IMR-90 (cell line): Measurements from ENCODE around the gene ZNF385B. TPM values are rescaled to one million over a fixed set of nuclear protein-coding genes. Genes with fewer than 3 reads are reported as not detected.

Source experiments
- ATAC-seq: fragments of 200-7000 bp; cut with Tn5 transposase; 2 replicates; pipeline ENCODE4 v1.9.1; 2020; ENCODE audit warnings: low read depth, mild to moderate bottlenecking, moderate library complexity
- BruUV-seq: library from RNA; stranded (reverse); fragments of 400-500 nt; replicated peaks from 2 replicates; lab custom pipeline; 2021; lab: Mats Ljungman, UMichigan
- CTCF ChIA-PET: fragments of 300-600 bp; formaldehyde crosslinking; extraction: SDS; loops from one replicate; lab custom pipeline; 2021; ENCODE audit warnings: antibody characterized with exemption; lab: Yijun Ruan, JAX
- POLR2A ChIA-PET: fragments of 300-600 bp; sonication (Branson Sonifier 250); formaldehyde crosslinking; loops from one replicate; lab custom pipeline; 2022; ENCODE audit warnings: antibody characterized with exemption; ENCODE audit not compliant: unreplicated experiment; lab: Charles Lee
- DNase-seq: peaks from one replicate; pipeline ENCODE4 v3.0.0; 2013
- H2AFZ ChIP-seq: replicated peaks from 2 replicates; pipeline ENCODE3; 2013; ENCODE audit warnings: low read length, mild to moderate bottlenecking; ENCODE audit not compliant: poor library complexity
- H2AK5ac ChIP-seq: 2 replicates; pipeline ENCODE4 v1.6.1; 2013; ENCODE audit warnings: low read depth, low read length, inconsistent platforms
- H2AK9ac ChIP-seq: replicated peaks from 2 replicates; pipeline ENCODE3; 2013; ENCODE audit warnings: mild to moderate bottlenecking, low read depth, low read length, moderate library complexity; ENCODE audit not compliant: poor library complexity
- H2BK120ac ChIP-seq: 2 replicates; pipeline ENCODE4 v1.6.1; 2013; ENCODE audit warnings: low read depth, low read length, inconsistent platforms
- H2BK15ac ChIP-seq: 3 replicates; pipeline ENCODE4 v1.6.1; 2013; ENCODE audit warnings: low read depth, low read length, inconsistent platforms
- H2BK20ac ChIP-seq: 2 replicates; pipeline ENCODE4 v1.6.1; 2013; ENCODE audit warnings: low read depth, mild to moderate bottlenecking, inconsistent platforms, low read length, moderate library complexity
- H2BK5ac ChIP-seq: 2 replicates; pipeline ENCODE4 v1.6.1; 2013; ENCODE audit warnings: mild to moderate bottlenecking, low read depth, low read length, inconsistent platforms; ENCODE audit not compliant: poor library complexity, severe bottlenecking
- H3K14ac ChIP-seq: replicated peaks from 2 replicates; pipeline ENCODE4 v1.6.1; 2013; ENCODE audit warnings: low read depth, low read length, inconsistent platforms
- H3K18ac ChIP-seq: 2 replicates; pipeline ENCODE4 v1.6.1; 2013; ENCODE audit warnings: low read depth, low read length, control low read depth
- H3K23ac ChIP-seq: 2 replicates; pipeline ENCODE4 v1.6.1; 2013; ENCODE audit warnings: low read depth, low read length, inconsistent platforms
- H3K27ac ChIP-seq: 2 replicates; pipeline ENCODE4 v1.5.1; 2013; ENCODE audit warnings: mild to moderate bottlenecking, control low read depth, low read length; ENCODE audit not compliant: insufficient read depth
- H3K27me3 ChIP-seq: 2 replicates; pipeline ENCODE4 v1.6.1; 2013; ENCODE audit warnings: low read length; ENCODE audit not compliant: control insufficient read depth, insufficient read depth
- H3K36me3 ChIP-seq: 2 replicates; pipeline ENCODE4 v1.6.1; 2013; ENCODE audit warnings: low read length, mixed read lengths; ENCODE audit not compliant: control insufficient read depth, insufficient read depth
- H3K4ac ChIP-seq: 2 replicates; pipeline ENCODE4 v1.6.1; 2013; ENCODE audit warnings: low read depth, low read length, inconsistent platforms
- H3K4me1 ChIP-seq: 2 replicates; pipeline ENCODE4 v1.6.1; 2013; ENCODE audit warnings: low read length, mixed read lengths; ENCODE audit not compliant: control insufficient read depth, insufficient read depth
- H3K4me2 ChIP-seq: 2 replicates; pipeline ENCODE4 v1.6.1; 2013; ENCODE audit warnings: low read depth, mild to moderate bottlenecking, control low read depth, low read length, moderate library complexity
- H3K4me3 ChIP-seq: 2 replicates; pipeline ENCODE4 v1.5.1; 2013; ENCODE audit warnings: low read depth, mild to moderate bottlenecking, control low read depth, low read length, moderate library complexity; ENCODE audit not compliant: insufficient read depth
- H3K56ac ChIP-seq: 2 replicates; pipeline ENCODE4 v1.6.1; 2013; ENCODE audit warnings: low read length, inconsistent platforms; ENCODE audit not compliant: insufficient read depth; ENCODE audit errors: extremely low read depth
- H3K79me1 ChIP-seq, 2 experiments: 2 replicates each; pipeline ENCODE4 v1.6.1; 2013; ENCODE audit warnings: low read length in 2 of 2, inconsistent platforms in 1 of 2, low read depth in 1 of 2
- H3K9ac ChIP-seq: 2 replicates; pipeline ENCODE4 v1.6.1; 2013; ENCODE audit warnings: low read depth, low read length, control low read depth
- H3K9me1 ChIP-seq: 2 replicates; pipeline ENCODE4 v1.6.1; 2013; ENCODE audit warnings: low read length, inconsistent platforms; ENCODE audit not compliant: insufficient read depth
- H3K9me3 ChIP-seq: 2 replicates; pipeline ENCODE4 v1.6.1; 2013; ENCODE audit warnings: low read length; ENCODE audit not compliant: control insufficient read depth, insufficient read depth
- H4K20me1 ChIP-seq: 2 replicates; pipeline ENCODE4 v1.6.1; 2013; ENCODE audit warnings: low read length, inconsistent platforms; ENCODE audit not compliant: insufficient read depth
- H4K5ac ChIP-seq: 2 replicates; pipeline ENCODE4 v1.6.1; 2013; ENCODE audit warnings: mild to moderate bottlenecking, low read depth, low read length, control low read depth
- H4K8ac ChIP-seq, 2 experiments: 2 replicates each; pipeline ENCODE4 v1.6.1; 2013; ENCODE audit warnings: low read depth in 2 of 2, low read length in 2 of 2, control low read depth in 1 of 2, inconsistent platforms in 1 of 2
- H4K91ac ChIP-seq: 2 replicates; pipeline ENCODE4 v1.6.1; 2013; ENCODE audit warnings: low read depth, low read length, inconsistent platforms; ENCODE audit not compliant: insufficient read depth
- CEBPB ChIP-seq: IDR thresholded peaks from 2 replicates; pipeline ENCODE4 v1.6.1; 2012; ENCODE audit warnings: low read depth, low read length, improper control_type of control experiment
- CTCF ChIP-seq: conservative IDR thresholded peaks from 2 replicates; pipeline ENCODE4 v1.5.1; 2012; ENCODE audit warnings: mild to moderate bottlenecking, low read depth, low read length, improper control_type of control experiment
- FOS ChIP-seq: fragments of 150-350 bp; IDR thresholded peaks from 2 replicates; pipeline ENCODE4 v1.6.1; 2016; ENCODE audit warnings: low read depth, low read length
- MAFK ChIP-seq: IDR thresholded peaks from 2 replicates; pipeline ENCODE4 v1.6.1; 2012; ENCODE audit warnings: low read depth, low read length, improper control_type of control experiment
- POLR2A ChIP-seq: IDR thresholded peaks from 2 replicates; pipeline ENCODE4 v1.6.1; 2012; ENCODE audit warnings: mild to moderate bottlenecking, low read depth, low read length
- RCOR1 ChIP-seq: IDR thresholded peaks from 2 replicates; pipeline ENCODE4 v1.6.1; 2012; ENCODE audit warnings: mild to moderate bottlenecking, low read length, improper control_type of control experiment; ENCODE audit not compliant: insufficient replicate concordance
- RFX5 ChIP-seq: IDR thresholded peaks from 2 replicates; pipeline ENCODE4 v1.8.0; 2012; ENCODE audit warnings: low read depth, mild to moderate bottlenecking, low read length, moderate library complexity
- SMC3 ChIP-seq: fragments of 150-350 bp; IDR thresholded peaks from 2 replicates; pipeline ENCODE4 v1.6.1; 2016; ENCODE audit warnings: low read depth, mild to moderate bottlenecking, antibody characterized with exemption, low read length, moderate library complexity
- USF2 ChIP-seq: fragments of 150-350 bp; IDR thresholded peaks from 2 replicates; pipeline ENCODE4 v1.6.1; 2017; ENCODE audit warnings: mild to moderate bottlenecking, antibody characterized with exemption, low read length, low read depth
- WGBS, 2 experiments: methylation state at CpG; one replicate each; pipeline versions ENCODE4 v1.1.5 to v1.1.7; 2013; ENCODE audit warnings: missing lambda C conversion rate in 2 of 2; ENCODE audit not compliant: insufficient read length in 1 of 2; ENCODE audit errors: extremely low coverage in 2 of 2; 5-methylcytosine and 5-hydroxymethylcytosine counted together
- dilution Hi-C: fragments of 300-500 bp; cut with HindIII; formaldehyde crosslinking; loops from one replicate; pipeline ENCODE4 v1.14.3; 2018; ENCODE audit warnings: low sequenced_read_pairs; ENCODE audit not compliant: unreplicated experiment
- in situ Hi-C: fragments of 300-500 bp; cut with MboI; formaldehyde crosslinking; loops from 3 replicates; pipeline ENCODE4 v1.14.3; 2019; ENCODE audit warnings: low sequenced_read_pairs, inconsistent platforms, mixed read lengths
- intact Hi-C: fragments of 100-400 bp; cut with micrococcal nuclease; formaldehyde crosslinking; loops from 2 replicates; pipeline ENCODE4 v1.10.0; 2022
- polyA plus RNA-seq, 3 experiments: library from polyadenylated mRNA; depleted of rRNA; stranded (reverse); fragments of >200 nt; gene quantifications; 2 replicates each; pipeline ENCODE4 v1.2.3, GENCODE V29; 2012; ENCODE audit warnings: low replicate concordance in 1 of 3
- total RNA-seq: library from RNA; depleted of rRNA; stranded (reverse); fragments of >200 nt; gene quantifications from 2 replicates; pipeline ENCODE4 v1.2.3, GENCODE V29; 2012

The ZNF385B gene
- total and polyA plus RNA-seq, 2 of the 4 experiments (the other 2 are of a cell fraction) = not detected

- H4K5ac ChIP-seq = no peak overlapping the region
- no peak overlapping the region for H2BK5ac ChIP-seq
- DNase-seq (no peak), ATAC-seq (no peak)
- H3K56ac ChIP-seq = no peak overlapping the region
- no peak overlapping the region for H2BK20ac ChIP-seq
- no peak overlapping the region for H2BK15ac ChIP-seq
- dilution Hi-C loops = no loop called here
- H3K27me3 ChIP-seq = peaks cover 41% of the 10 kb centered on the region
- CTCF ChIA-PET = no interaction called here
- intact Hi-C loops = no loop called here
- H3K9me1 ChIP-seq = no peaks in the 10 kb centered on the region
- H3K9ac ChIP-seq = no peak overlapping the region
- H3K27ac ChIP-seq = no peak overlapping the region
- H3K9me3 ChIP-seq = no peaks in the 10 kb centered on the region; the same call in 1 of the 2 replicates
- H2BK120ac ChIP-seq = no peak overlapping the region
- peaks cover 2% of the 10 kb centered on the region; the same call in 1 of the 2 replicates for H3K4me1 ChIP-seq
- H3K36me3 ChIP-seq = no peaks in the 10 kb centered on the region
- no peak overlapping the region for H2AFZ ChIP-seq
- POLR2A ChIA-PET = no interaction called here
- TF ChIP-seq SMC3 (no peak), USF2 (no peak), CTCF (no peak), MAFK (no peak), RFX5 (no peak), CEBPB (no peak), RCOR1 (no peak), POLR2A (no peak), FOS (no peak)
- BruUV-seq = no TSS peak
- H3K4me2 ChIP-seq = no peak overlapping the region
- WGBS, 2 experiments = 71% methylated on average over 1 of the region's 6 CpGs; no CpG with 5 or more reads in 1 of the 2 experiments
- in situ Hi-C loops = no loop called here
- no peak overlapping the region for H2AK9ac ChIP-seq
- no peak overlapping the region for H4K8ac ChIP-seq
- H3K23ac ChIP-seq = no peak overlapping the region
- no peaks in the 10 kb centered on the region for H3K79me1 ChIP-seq
- no peak overlapping the region for H4K91ac ChIP-seq
- H3K14ac ChIP-seq = no peak overlapping the region
- no peaks in the 10 kb centered on the region for H4K20me1 ChIP-seq
- H3K18ac ChIP-seq = no peak overlapping the region
- H3K4ac ChIP-seq = no peak overlapping the region
- H2AK5ac ChIP-seq = no peak overlapping the region
- no peak overlapping the region for H3K4me3 ChIP-seq
These were observed 1.6 kb upstream of the ZNF385B start for GRCh38 chr2:179862898-179863458.
